SH-SY5Y (cell line): ENCODE measurements around the gene MTNR1B.

Source experiments
- GATA2 ChIP-seq: IDR thresholded peaks from 2 replicates; pipeline ENCODE4 v1.6.1; 2011; ENCODE audit warnings: mild to moderate bottlenecking, low read depth, low read length
- GATA3 ChIP-seq: IDR thresholded peaks from 2 replicates; pipeline ENCODE4 v1.6.1; 2011; ENCODE audit warnings: low read depth, mild to moderate bottlenecking, low read length, moderate library complexity

DNA sequence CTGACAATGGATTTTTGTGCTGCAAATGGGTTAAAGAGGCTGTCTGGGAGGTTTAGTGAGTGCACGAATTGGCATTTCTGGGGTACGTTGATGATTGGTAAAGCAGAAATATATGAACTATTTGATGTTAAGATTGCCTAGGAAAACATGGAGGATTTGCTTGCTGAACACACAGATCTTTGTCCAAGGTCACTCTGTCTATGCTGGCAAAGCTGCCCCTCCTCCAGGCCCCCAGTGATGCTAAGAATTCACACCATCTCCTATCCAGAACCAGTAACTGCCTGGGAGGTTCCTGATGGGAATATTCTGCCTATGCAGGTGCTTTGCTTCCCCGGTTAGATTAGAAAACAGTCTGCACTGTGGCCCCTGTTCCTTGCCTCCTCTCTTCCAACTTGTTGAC lies 5.8 kb downstream of the MTNR1B start:
- TF ChIP-seq GATA2 (no peak), GATA3 (no peak)
